ENCODE results near the gene HSD17B10.
A peak's percentile ranks its signal among the peaks of the same experiment; 100 is the strongest.

- no peak for TF ChIP-seq EZH2 (IDR thresholded peaks at IDR 0.05; ENCODE audit: insufficient read depth, low read length)
- TF ChIP-seq CTCF (IDR thresholded peaks at IDR 0.05; ENCODE audit: insufficient read depth, low read depth, low read length), result peak; percentile 70
Observed at GRCh38 chrX:53481816-53482465, 47.8 kb upstream of the HSD17B10 start.

All from astrocyte (in vitro differentiated cells and primary cell).